ENCODE measurements around the gene EGR1. TPM values are rescaled to one million over a fixed set of nuclear protein-coding genes. Genes with fewer than 3 reads are reported as not detected.

The EGR1 gene
- polyA plus RNA-seq, 6 donors from 2014 or later: 7.0 to 125 (median 41.8) TPM

GRCh38 chr5:138514021-138514420 is 48.7 kb downstream of the EGR1 start:
- H3K27me3 Mint-ChIP-seq: no peaks in the 10 kb centered on the region
- no peak overlapping the region for H3K4me3 Mint-ChIP-seq
- no peaks in the 10 kb centered on the region for H3K9me3 Mint-ChIP-seq
- DNase-seq (no peak), ATAC-seq (ENCODE audit: low read depth in 2 of 2) (no peak)
- H3K4me1 Mint-ChIP-seq: peaks cover 0 to 11% (median 4%) of the 10 kb centered on the region in 3 donors
- peaks cover 17 to 22% of the 10 kb centered on the region in 2 donors for H3K36me3 Mint-ChIP-seq
- no peak overlapping the region for H3K27ac Mint-ChIP-seq

DNA sequence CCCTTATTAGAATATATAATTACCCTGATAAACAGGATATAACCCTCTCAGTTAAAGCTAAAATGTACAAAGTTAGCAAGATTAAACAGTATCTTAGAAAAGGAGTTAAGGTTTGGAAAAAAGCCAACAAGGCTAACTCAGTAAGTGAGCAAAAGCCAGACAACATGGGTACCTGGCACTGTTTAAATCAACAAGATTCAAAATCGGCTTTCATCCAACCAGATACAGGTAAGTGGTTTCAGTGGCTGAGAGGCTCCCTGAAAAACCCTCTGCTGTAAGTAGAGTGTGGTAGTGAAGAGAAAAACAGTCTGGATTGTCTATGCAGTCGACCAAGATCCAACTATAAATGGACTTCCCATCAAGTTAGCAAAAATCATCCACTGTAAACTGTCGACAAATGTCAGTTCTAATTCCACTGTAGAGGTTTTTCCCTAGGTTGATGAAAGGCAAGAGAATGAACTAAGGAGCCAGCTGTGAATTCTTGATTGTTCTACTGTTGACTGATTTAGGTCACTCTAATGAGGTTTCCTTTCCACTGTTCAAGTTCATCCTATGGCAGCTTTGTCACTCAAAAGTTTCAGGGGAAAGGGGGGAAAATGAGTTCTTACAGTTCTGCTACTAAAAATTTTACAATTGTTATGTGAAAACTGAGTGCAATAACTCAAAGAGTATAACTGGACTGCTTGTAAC is 50.4 kb downstream of the EGR1 start:
- Mint-ChIP-seq H3K27ac (no peak overlapping the region), H3K4me1 (peaks cover 3 to 20% (median 11%) of the 10 kb centered on the region in 3 donors), H3K36me3 (peaks cover 12% of the 10 kb centered on the region in 2 donors), H3K4me3 (no peak overlapping the region), H3K9me3 (no peaks in the 10 kb centered on the region), H3K27me3 (no peaks in the 10 kb centered on the region)
- no peak for ATAC-seq (ENCODE audit: low read depth in 2 of 2)
- no peak for DNase-seq

DNA sequence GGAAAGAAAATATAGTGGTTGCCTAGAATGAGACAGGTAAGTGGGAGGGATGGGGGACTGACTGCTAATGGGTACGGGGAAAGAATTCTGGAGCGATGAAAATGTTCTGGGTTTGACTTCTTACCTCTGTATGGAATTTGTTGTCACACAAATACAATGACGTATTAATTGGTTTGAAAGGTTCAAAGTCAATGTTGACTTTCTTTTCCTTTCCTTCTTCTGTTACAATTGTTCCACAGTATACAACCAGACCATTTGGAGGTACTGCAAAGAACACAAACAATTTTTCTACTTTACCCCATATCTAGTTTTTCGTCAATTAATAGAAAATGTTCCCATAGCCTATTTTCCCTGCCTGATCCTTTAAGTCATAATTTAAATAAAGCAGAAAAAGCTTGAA is 52.2 kb downstream of the EGR1 start:
- peak overlapping the region in 1 of 6 donors; percentile 82 for H3K27ac Mint-ChIP-seq
- H3K36me3 Mint-ChIP-seq: peaks cover 0 to 12% of the 10 kb centered on the region in 2 donors
- ATAC-seq (ENCODE audit: low read depth in 2 of 2): no peak
- H3K9me3 Mint-ChIP-seq: no peaks in the 10 kb centered on the region
- H3K4me3 Mint-ChIP-seq: no peak overlapping the region
- H3K4me1 Mint-ChIP-seq: peaks cover 11 to 28% (median 14%) of the 10 kb centered on the region in 3 donors
- H3K27me3 Mint-ChIP-seq: no peaks in the 10 kb centered on the region
- no peak for DNase-seq

Other genes with a start within 250 kb of the EGR1 start
- gene GFRA3, start 190.9 kb upstream of the EGR1 start, polyA plus RNA-seq (ENCODE audit: low read depth in 6 of 6): not detected
- under 1 TPM in 1 of 6 donors, not detected in 5; 0.48 TPM for gene CDC25C, start 133.7 kb upstream of the EGR1 start, polyA plus RNA-seq (ENCODE audit: low read depth in 6 of 6)
- gene FAM53C, start 127.2 kb upstream of the EGR1 start, polyA plus RNA-seq (ENCODE audit: low read depth in 6 of 6): 10 to 100 TPM; 24.2 to 37.9 (median 30.7) TPM
- 10 to 100 TPM in 5 of 6 donors, 1 to 10 TPM in 1; 3.9 to 29.2 (median 18.3) TPM for gene KDM3B, start 112.8 kb upstream of the EGR1 start, polyA plus RNA-seq (ENCODE audit: low read depth in 6 of 6)
- gene REEP2, start 26.4 kb upstream of the EGR1 start, polyA plus RNA-seq (ENCODE audit: low read depth in 6 of 6): not detected
- gene ETF1, start 77.8 kb downstream of the EGR1 start, polyA plus RNA-seq (ENCODE audit: low read depth in 6 of 6): 10 to 100 TPM; 18.4 to 35.0 (median 30.7) TPM
- 100 to 1,000 TPM; 102 to 128 (median 109) TPM for gene HSPA9, start 109.9 kb downstream of the EGR1 start, polyA plus RNA-seq (ENCODE audit: low read depth in 6 of 6)